ENCODE data around the gene ALOX5AP. TPM values are rescaled to one million over a fixed set of nuclear protein-coding genes. Genes with fewer than 3 reads are reported as not detected.
A peak's percentile ranks its signal among the peaks of the same experiment; 100 is the strongest.

Gene ALOX5AP
- total RNA-seq, 1 experiment from 2014 or later = 1.1 TPM

GRCh38 chr13:30796631-30797601 lies 61.6 kb downstream of the ALOX5AP start:
- DNase-seq (ENCODE audit: low spot score) = peak; percentile 25

GRCh38 chr13:30797847-30798535 lies 62.6 kb downstream of the ALOX5AP start:
- no peak for DNase-seq (ENCODE audit: low spot score)

GRCh38 chr13:30798776-30799355 lies 63.5 kb downstream of the ALOX5AP start:
- DNase-seq (ENCODE audit: low spot score) = no peak

GRCh38 chr13:30799356-30799824 lies 64.0 kb downstream of the ALOX5AP start:
- no peak for DNase-seq (ENCODE audit: low spot score)

DNA sequence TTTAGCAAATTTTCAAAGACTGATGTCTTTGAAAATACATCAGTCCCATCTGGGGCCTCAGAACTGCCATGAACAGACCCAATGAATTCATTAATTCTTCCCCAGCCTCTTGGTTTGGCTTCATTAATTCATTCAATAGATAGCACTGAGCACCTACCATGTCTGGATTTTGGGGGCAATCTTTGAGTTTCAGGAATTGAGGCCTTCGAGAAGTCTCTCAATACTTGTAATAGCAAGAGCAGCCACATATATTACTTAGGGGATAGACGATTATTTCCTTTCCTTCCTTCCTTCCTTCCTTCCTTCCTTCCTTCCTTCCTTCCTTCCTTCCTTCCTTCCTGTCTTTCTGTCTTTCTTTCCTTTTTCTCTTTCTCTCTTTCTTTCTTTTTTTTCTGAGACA lies 64.8 kb downstream of the ALOX5AP start:
- DNase-seq (ENCODE audit: low spot score) = no peak

GRCh38 chr13:30802501-30802900 lies 67.2 kb downstream of the ALOX5AP start:
- no peak for DNase-seq (ENCODE audit: low spot score)

GRCh38 chr13:30802953-30803478 lies 67.7 kb downstream of the ALOX5AP start:
- DNase-seq (ENCODE audit: low spot score) = peak; percentile 41

DNA sequence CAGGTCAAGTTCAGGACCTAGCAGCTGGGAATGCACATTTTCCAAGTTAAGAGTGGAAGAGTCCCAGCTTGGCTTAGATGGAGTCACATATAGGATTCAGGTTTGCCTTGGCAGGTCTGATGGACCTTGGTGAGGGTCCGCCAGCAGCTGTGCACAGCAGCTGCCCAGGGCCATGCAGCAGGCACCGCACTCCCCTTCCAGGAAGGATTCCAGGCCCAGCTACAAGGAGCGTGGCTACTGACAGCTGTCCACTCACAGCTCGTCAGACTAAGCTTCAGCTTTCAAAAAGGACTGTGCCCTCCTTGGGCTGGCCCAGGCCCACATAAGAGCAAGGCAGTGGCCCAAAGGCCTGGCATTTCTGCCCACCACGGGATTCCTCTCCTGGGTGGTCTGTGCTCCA lies 68.4 kb downstream of the ALOX5AP start:
- no peak for DNase-seq (ENCODE audit: low spot score)

GRCh38 chr13:30804474-30804873 lies 69.1 kb downstream of the ALOX5AP start:
- no peak for DNase-seq (ENCODE audit: low spot score)

DNA sequence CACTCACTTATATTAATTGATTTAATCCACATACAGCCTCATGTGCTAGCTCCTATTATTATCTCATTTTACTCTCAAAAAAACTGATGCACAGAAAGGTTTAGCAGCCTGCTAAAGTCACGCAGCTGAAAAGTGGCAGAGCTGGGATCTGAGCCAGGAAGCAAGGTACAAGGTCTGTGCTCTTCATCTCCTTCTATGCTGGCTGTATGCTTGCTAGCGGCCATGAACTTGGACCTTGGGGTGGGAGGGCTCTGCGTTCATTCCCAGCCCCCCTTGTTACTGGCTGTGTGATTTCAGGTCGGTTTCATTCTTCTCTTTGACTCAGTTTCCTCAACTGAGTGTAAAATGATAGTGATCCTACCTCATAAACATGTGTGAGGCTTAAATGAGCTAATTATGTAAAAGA lies 69.8 kb downstream of the ALOX5AP start:
- DNase-seq (ENCODE audit: low spot score) = no peak

- no peak for DNase-seq (ENCODE audit: low spot score)
Observed at GRCh38 chr13:30805603-30806011, 70.3 kb downstream of the ALOX5AP start.

GRCh38 chr13:30806784-30807183 lies 71.4 kb downstream of the ALOX5AP start:
- peak; percentile 37 for DNase-seq (ENCODE audit: low spot score)

- DNase-seq (ENCODE audit: low spot score) = no peak
Observed at GRCh38 chr13:30807392-30807791, 72.0 kb downstream of the ALOX5AP start.

DNA sequence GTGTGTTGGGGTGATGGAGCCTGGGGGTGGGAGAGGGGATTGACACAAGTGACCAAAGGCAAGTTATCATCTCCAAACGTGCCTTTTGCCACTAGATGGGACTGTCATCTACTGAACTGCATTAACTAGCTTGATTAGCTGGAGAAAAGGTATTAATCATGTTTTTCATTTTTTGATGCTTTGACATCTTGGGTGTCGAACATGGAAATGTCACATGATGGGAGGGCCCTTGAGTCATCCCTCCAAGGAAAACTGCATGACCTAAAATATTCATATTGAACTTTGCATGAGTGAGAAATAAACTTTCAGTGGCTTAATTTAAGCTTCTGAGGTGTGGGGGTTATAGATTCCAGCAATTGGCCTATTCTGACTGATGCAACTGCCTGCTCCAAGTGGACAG lies 73.3 kb downstream of the ALOX5AP start:
- DNase-seq (ENCODE audit: low spot score) = no peak

DNA sequence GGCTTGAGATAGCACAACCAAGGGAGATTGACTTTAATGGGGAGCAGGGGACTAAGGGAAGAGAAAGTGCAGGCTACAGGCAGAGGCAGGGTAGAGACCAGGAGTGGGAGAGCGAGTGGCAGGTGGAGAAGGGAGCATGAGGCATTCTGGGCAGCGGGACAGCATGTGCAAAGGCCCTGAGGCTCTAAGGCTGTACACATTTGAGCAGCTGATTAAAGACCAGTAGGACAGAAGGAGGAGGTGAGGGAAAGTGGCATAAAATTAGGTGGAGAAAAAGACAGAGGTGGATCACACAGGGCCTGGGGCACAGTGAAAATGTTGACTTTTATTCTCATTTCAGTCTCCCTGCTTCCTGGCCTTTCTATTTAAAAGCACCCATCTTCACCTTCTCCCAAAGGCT lies 74.4 kb downstream of the ALOX5AP start:
- DNase-seq (ENCODE audit: low spot score) = no peak

DNA sequence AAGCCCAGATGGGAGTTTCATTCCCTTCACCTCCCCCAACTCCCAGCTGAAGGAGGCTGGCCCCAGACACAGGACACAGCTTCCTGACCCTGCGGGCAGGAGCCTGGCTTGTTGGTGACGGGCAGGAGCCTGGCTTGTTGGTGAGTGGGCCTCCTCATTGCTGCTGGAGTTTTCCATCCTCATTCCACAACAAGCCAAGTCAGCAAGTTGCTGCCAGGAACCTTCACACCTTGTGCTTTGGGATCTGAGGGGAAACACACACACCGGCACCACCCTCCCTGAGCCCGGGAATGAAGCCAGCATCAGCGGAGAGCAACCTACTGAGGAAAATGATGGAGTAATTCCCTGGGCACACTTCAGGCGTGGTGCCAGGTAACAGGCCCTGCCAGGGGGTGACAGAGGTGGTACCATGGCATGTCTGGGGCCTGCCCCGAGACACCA lies 74.9 kb downstream of the ALOX5AP start:
- no peak for DNase-seq (ENCODE audit: low spot score)

- no peak for DNase-seq (ENCODE audit: low spot score)
Observed at GRCh38 chr13:30810801-30811200, 75.5 kb downstream of the ALOX5AP start.

Other genes starting within 250 kb of the ALOX5AP start
- gene USPL1, start 117.6 kb upstream of the ALOX5AP start, total RNA-seq (2014; rRNA removed; shearing (Covaris generic)) = 6.5 and 9.4 TPM in 2 replicates
- not detected in 2 replicates for gene MEDAG, start 170.7 kb downstream of the ALOX5AP start, total RNA-seq (2014; rRNA removed; shearing (Covaris generic))
- gene TEX26, start 197.1 kb downstream of the ALOX5AP start, total RNA-seq (2014; rRNA removed; shearing (Covaris generic)) = not detected in 2 replicates